HG02588 (cell line): ENCODE results near the gene KLHL42.

ENCODE experiments used
- ATAC-seq: cut with Tn5 transposase; IDR thresholded peaks from one replicate; pipeline ENCODE4 v1.9.1; 2021; ENCODE audit warnings: mild to moderate bottlenecking, moderate library complexity; ENCODE audit not compliant: unreplicated experiment

KLHL42 gene

GRCh38 chr12:27851311-27851710 is 71.3 kb downstream of the KLHL42 start:
- ATAC-seq: no peak

- no peak for ATAC-seq
These were observed 72.1 kb downstream of the KLHL42 start for GRCh38 chr12:27852117-27852516.
